ENCODE results near the gene QRFP.

DNA sequence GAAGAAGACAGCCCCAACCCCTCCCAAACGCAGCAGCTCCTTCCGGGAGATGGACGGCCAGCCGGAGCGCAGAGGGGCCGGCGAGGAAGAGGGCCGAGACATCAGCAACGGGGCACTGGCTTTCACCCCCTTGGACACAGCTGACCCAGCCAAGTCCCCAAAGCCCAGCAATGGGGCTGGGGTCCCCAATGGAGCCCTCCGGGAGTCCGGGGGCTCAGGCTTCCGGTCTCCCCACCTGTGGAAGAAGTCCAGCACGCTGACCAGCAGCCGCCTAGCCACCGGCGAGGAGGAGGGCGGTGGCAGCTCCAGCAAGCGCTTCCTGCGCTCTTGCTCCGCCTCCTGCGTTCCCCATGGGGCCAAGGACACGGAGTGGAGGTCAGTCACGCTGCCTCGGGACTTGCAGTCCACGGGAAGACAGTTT is 12.5 kb downstream of the QRFP start:
- TF ChIP-seq, protein P1, sequence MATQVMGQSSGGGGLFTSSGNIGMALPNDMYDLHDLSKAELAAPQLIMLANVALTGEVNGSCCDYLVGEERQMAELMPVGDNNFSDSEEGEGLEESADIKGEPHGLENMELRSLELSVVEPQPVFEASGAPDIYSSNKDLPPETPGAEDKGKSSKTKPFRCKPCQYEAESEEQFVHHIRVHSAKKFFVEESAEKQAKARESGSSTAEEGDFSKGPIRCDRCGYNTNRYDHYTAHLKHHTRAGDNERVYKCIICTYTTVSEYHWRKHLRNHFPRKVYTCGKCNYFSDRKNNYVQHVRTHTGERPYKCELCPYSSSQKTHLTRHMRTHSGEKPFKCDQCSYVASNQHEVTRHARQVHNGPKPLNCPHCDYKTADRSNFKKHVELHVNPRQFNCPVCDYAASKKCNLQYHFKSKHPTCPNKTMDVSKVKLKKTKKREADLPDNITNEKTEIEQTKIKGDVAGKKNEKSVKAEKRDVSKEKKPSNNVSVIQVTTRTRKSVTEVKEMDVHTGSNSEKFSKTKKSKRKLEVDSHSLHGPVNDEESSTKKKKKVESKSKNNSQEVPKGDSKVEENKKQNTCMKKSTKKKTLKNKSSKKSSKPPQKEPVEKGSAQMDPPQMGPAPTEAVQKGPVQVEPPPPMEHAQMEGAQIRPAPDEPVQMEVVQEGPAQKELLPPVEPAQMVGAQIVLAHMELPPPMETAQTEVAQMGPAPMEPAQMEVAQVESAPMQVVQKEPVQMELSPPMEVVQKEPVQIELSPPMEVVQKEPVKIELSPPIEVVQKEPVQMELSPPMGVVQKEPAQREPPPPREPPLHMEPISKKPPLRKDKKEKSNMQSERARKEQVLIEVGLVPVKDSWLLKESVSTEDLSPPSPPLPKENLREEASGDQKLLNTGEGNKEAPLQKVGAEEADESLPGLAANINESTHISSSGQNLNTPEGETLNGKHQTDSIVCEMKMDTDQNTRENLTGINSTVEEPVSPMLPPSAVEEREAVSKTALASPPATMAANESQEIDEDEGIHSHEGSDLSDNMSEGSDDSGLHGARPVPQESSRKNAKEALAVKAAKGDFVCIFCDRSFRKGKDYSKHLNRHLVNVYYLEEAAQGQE (IDR thresholded peaks at IDR 0.05; ENCODE audit: low read depth) = no peak
- TF ChIP-seq TEAD4 (IDR thresholded peaks at IDR 0.05) = no peak
- TF ChIP-seq YY1 (IDR thresholded peaks at IDR 0.05; ENCODE audit: low read depth) = no peak
- no peak for TF ChIP-seq TAF1 (IDR thresholded peaks at IDR 0.05; ENCODE audit: low read depth)
- TF ChIP-seq ZBTB7A (IDR thresholded peaks at IDR 0.05; ENCODE audit: low read depth) = no peak
- TF ChIP-seq RAD21 (IDR thresholded peaks at IDR 0.05; ENCODE audit: low read depth) = no peak
- no peak for TF ChIP-seq EP300 (IDR thresholded peaks at IDR 0.05; ENCODE audit: borderline replicate concordance)
- TF ChIP-seq EGR1 (IDR thresholded peaks at IDR 0.05) = no peak
- TF ChIP-seq FOXM1 (IDR thresholded peaks at IDR 0.05; ENCODE audit: borderline replicate concordance, low read depth) = no peak
- TF ChIP-seq, protein P2, sequence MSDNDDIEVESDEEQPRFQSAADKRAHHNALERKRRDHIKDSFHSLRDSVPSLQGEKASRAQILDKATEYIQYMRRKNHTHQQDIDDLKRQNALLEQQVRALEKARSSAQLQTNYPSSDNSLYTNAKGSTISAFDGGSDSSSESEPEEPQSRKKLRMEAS (IDR thresholded peaks at IDR 0.05) = no peak
- no peak for TF ChIP-seq CREB1 (IDR thresholded peaks at IDR 0.05; ENCODE audit: low read depth)
- TF ChIP-seq NFIC (IDR thresholded peaks at IDR 0.05) = no peak
